ENCODE measurements around the gene SRPRA.
"Not testable (repeated sequence)": the region's sequence is repeated elsewhere in the genome, so short reads cannot be mapped to it uniquely, and the experiment has no call there.

The SRPRA gene

DNA sequence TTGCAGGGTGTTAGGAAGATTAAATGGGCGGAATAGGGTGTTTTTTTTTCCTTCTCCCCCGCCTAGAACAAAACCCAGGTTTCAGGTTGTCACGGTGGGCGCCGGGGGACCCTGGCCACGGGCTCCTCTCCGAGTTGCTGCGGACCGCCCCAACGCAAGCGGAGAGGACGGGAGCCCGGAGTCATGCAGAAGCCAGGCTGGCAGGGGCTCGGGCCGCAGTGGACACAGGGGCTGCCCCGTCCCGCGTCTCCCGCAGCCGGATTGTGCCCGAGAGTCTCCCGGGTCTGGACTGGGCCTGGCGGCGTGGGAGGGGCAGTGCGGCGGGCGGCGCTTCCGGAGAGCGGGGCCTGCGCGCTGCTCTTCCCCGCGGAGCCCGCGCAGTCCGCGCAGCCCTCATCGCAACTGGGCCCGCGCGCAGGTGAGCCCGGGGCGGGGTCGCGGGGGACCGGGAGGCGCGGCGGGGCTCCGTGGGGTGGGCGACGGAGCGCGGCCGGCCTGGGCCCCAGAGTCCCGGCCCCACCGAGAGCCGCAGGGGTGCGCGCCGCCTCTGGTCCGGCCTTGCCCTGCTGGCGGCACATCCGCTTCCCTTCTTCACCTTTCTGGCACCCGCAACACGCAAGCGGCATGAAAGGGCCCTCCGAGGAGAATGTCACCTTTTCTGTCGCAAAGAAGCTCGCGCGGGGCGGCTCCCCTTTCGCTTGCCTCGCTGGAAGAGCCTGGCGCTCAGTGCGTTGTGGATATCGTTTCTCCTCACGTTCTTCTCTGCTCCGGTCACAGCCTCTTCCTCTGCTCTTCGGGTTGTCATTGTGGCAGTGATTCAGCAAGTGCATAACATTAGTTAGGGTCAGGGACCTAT, 14.3 kb upstream of the SRPRA start, which contains the start of gene TIRAP:
TSS of gene TIRAP (plus strand) at position 358 of the 856 bp plus-strand sequence. CDS start 7,802 bp downstream, outside the sequence.
- peak; percentile 25 to 39 for DNase-seq (ENCODE audit: low read depth in 2 of 2)

DNA sequence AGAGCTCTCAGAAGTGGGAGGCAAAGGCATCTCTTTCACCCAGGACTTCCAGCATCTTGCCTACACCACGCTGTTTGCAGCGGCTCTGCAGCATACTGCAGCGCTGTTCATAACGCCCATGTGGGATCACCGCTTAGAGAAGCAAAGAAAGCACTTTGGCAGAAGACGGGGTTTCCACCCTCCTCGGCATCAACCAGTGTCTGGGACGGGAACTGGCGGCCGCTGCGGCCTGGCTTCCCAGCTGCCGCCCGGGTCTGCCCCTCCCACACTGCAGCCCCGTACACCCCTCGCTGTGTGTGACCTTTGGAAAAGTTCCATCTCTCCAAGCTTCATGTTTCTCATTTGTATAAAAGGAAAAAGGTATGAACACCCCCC, 13.7 kb upstream of the SRPRA start:
- peak; percentile 15 to 19 for DNase-seq (ENCODE audit: low read depth in 2 of 2)

DNA sequence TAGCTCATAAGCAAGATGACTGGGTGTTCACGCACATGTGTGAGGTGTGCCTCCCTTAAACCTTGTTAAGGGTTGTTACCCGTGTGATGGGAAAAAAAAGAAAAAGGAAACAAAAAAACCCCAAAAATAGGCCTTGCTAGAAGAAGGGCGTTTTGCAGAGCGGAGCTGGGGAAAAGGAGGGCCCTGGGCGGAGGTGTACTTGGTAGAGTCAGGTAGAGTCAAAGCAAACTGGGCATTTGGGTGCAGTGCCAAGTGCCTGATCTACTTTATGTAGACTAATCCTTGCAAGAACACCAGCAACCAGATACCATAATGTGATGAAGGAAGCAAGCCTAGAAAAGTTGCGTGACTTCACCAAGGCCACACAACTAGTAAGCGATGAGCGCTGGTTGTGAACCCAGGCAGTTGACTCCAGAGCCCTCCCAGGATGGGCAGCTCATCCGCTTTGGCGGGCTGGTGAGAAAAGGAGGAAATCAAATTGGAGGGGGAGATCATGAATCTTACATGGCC, 13.0 kb upstream of the SRPRA start:
- no peak for DNase-seq (ENCODE audit: low read depth in 2 of 2)

DNA sequence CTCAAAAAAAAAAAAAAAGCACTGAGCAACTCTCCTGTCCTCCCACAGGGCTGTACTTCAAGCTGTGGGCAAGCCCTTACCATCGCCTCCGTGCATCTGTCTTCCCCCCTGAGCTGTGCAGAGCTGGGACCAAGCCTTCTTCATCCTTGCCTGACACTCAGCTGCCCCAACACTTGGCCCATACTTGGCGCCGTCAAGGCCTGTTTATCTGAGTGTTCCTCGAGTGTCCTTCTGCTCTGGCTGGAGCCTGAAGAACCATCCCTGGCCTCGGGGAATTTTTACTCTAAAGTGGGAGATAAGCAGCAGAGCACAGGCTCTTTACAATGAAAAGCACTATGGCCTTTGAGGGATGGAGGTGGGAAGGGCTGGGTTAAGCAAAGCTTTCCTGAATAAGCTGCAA, 12.6 kb upstream of the SRPRA start:
- no peak for DNase-seq (ENCODE audit: low read depth in 2 of 2)

DNA sequence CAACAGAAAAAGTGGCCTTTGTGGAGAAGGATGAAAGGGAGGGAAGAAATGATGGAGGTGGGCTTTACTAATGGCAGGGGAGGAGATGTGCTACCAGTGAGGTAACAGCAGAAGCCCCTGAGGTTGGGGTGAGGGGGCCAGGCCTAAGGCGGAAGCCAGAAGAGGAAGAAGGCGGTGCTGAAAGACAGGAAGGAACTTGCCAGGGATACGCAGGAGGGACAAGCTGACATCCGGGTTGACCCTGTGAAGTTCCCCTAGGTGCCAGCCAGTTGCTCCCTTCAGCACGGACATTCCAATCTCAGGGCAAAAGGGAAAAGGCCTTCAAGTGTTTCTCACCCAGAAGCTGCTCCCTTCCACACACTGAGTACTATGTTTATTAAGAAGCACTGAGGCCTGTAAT, 11.9 kb upstream of the SRPRA start:
- DNase-seq (ENCODE audit: low read depth in 2 of 2): no peak

DNA sequence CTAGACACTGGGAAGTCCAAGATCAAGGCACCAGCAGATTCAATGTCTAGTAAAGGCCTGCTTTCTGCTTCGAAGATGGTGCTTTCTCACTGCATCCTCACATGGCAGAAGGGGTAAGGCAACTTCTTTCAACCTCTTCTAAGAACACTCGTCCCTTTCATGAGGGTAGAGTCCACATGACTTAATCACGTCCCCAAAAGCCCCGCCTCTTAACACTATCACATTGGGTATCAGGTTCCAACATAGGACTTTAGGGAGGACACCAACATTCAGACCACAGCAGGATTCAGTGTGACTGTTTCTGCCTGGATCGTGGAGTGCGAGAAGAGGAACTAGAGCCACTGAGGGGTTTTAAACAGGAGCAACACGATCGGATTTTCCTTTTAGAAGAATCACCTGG, 10.5 kb upstream of the SRPRA start:
- no peak for DNase-seq (ENCODE audit: low read depth in 2 of 2)

DNA sequence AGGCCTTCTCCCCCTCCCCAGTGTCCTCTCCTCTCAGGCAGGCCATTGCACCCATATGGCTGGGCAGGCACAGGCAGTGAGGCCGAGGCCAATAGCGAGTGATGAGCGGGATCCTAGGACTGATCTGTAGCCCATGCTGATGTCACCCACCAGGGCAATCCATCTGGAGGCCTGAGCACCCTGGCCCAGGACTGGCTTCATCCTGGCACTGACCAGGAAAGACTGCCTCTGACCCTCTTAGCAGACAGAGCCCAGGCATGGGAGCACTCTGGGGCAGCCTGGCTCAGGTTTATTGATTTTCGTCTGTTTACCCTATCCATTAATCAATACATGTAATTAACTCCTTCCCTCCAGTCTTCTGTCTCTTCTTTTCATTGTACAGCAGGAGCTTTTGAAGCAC, 9.1 kb upstream of the SRPRA start:
- DNase-seq (ENCODE audit: low read depth in 2 of 2): no peak

DNA sequence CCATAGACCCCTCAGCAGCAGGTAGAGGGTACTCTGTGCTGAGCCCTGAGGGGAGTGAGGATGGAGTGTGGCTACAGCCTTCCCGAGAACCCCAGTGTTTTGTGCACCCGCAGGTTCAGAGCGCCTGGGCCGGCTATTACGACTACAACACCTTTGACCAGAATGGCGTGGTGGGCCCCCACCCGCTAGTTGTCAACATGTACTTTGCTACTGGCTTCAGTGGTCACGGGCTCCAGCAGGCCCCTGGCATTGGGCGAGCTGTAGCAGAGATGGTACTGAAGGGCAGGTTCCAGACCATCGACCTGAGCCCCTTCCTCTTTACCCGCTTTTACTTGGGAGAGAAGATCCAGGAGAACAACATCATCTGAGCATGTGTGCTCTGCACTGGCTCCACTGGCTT, 8.6 kb upstream of the SRPRA start:
- no peak for DNase-seq (ENCODE audit: low read depth in 2 of 2)

DNA sequence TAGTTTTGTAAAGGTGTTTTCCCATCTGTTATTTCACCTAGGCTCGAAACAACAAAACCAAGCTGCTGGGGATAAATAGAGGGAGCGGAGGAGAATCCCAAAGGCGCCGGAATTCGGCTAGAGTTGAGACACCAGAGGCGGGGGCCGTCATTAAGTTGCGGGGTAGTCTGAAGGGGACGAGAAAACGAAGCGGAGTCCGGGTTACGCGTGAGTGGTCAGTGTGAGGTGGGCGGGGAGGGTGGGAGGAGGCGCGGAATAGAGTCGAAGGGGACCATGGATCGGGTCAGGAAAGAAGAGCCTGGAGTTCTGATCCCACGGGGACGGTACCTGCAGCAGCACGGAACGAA, 361 bp downstream of the SRPRA start:
- DNase-seq (ENCODE audit: low read depth in 2 of 2): no peak

DNA sequence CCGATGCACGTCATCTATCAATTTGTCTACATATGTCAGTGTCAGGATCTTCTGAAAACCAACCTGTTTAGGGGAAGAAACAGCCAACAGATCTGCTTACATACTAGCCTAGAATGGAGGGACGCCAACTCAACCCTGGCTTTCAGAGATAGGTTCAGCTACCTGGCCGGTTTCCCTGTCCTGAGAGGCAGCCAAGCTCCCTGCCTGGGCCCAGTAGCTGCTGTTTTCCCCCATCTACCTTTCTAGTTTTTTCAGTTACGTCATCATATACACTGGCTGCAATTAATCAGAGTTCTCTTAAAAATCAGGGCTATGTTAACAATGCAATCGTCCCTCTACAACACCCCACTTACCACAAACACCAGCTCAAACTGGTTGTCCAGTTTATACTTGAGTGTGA, 1.0 kb downstream of the SRPRA start:
- DNase-seq (ENCODE audit: low read depth in 2 of 2): no peak

DNA sequence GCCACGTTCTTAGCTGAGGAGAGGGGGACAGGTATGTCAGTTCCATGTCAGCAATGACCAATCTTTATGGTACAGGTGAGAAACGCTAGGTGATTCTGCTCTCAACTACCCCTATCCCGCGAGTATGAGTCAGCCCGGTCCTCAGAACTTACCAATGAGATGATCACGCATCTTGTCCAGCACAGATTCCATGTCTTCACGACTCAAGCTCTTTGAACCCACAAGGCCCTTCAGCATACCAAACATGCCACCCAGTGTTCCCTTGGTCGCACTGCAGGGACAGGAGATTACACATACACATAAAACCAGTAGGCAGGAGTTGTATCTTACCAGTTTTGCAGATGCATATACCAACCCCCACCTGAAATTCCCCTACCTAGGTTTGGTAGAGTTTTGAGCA, 2.9 kb downstream of the SRPRA start:
- no peak for DNase-seq (ENCODE audit: low read depth in 2 of 2)

DNA sequence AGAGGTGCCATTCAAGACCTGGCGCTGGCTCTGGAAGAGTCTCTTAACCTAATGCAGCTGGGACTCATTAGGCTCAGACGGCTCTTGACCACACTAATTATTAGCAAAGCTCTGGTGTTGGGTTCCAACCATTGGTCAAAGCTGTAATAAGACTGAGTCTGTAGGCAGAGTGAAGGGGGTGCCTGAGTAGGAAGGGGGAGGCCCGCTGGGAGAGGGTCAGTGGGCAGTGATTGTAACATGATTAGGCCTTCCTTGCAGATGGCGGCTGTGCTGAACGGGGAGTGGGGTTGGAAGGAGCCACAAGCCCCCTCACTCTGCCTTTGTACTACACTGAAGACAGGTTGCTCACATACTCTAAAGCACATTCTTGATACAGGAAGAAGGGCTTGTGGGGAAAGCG, 5.2 kb downstream of the SRPRA start:
- DNase-seq (ENCODE audit: low read depth in 2 of 2): no peak

DNA sequence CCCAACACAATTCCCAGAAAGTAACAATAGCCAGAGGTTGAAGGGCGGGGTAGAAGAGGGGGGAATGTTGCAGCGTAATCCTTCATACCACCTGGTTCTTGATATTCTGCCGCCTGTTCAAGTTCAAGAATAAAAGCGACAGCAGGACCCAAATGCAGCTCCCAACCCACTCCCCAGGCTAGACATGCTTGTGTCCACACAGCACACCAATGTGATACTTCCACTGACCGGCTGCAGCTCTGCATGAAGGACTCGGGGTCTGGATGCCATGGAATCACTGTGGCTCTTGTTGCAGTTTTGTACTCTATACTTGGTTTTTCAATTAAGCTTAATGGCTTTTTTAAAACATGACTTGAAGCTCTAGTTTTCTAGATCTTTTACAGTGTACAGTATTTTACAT, 6.5 kb downstream of the SRPRA start:
- no peak for DNase-seq (ENCODE audit: low read depth in 2 of 2)

DNA sequence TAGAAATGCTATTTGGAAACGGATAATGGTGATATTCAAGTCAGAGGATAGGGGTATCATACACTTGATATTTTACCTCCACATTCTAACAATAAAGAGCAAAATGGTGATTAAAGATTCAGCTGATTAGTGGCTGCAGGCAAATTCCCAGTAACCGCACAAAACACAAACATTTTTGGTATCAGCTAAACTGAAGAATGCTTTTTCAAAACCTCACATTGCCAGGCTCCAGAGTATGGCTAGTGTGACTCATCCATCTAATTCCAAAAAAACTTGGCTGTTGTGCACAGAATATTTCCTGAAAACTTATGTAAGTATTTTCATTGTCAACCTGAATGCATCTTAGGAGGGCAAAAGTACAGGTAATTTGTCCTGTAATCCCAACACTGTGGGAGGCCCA, 10.9 kb downstream of the SRPRA start:
- no peak for DNase-seq (ENCODE audit: low read depth in 2 of 2)

DNA sequence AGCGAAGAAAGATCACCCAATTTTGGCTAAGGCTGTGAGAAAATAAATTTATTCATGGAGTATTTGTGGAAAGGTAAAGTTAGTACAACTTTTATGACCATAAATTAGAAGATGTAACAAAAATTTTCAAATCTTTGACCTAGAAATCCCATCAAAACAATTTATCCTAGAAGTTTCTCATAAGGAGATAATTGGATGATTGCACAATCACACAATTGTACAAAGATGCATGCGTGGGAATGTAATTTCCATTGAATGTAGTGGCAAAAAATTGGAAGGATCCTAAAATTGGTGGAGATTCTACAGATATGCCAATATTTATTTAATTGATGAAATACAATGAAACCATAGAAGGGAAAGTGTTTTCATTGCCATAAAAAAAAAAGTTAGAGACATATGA, 11.6 kb downstream of the SRPRA start:
- DNase-seq (ENCODE audit: low read depth in 2 of 2): no peak

DNA sequence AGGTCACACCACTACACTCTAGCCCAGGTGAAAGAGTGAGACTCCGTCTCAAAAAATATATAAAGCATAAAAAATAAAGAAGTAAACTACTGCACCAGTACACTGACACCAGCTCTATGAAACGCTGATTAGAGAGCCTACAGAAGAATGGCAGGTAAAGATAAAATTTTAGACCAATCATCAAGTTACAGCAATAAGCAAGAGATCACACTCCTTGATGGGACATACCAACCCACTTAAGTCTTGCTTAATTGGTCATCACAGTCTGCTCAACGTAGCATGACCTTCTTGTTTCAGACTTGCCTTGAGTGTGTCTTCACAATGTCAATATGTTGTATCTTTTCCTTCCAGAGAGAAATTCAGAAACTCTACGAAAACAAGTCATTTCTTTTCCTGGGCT, 12.5 kb downstream of the SRPRA start:
- DNase-seq (ENCODE audit: low read depth in 2 of 2): no peak

DNA sequence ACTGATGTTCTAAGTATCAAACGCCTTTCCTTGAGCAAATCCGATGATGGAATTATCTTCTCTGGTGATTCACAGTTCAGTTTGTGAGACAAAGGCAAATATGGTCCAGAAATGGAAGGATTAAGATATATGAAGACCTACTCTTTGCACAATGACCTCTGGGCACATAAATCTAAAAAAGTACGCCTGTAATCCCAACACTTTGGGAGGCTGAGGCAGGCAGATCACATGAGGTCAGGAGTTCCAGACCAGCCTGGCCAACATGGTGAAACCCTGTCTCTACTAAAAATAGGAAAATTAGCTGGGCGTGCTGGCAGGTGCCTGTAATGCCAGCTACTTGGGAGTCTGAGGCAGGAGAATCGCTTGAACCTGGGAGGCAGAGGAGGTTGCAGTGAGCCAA, 13.2 kb downstream of the SRPRA start:
- not testable (repeated sequence) for DNase-seq (ENCODE audit: low read depth in 2 of 2)

DNA sequence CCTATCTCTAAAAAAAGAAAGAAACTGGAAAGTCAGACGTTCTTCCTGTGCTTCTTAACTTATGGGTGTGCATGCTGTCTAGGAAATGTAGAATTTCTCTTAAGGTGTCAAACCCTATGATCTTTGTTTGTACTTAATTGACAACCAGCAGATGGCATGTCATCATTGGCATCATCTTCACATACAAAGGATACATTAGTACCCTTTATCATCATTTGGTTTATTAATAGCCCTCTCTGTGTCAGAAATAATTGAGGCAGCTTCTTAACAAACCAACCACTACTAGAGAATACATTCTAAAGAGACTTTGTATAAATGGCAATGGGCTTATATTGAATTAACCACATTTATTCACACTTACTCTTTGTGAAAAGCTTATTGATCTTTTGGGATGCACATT, 13.9 kb downstream of the SRPRA start:
- DNase-seq (ENCODE audit: low read depth in 2 of 2): no peak

DNA sequence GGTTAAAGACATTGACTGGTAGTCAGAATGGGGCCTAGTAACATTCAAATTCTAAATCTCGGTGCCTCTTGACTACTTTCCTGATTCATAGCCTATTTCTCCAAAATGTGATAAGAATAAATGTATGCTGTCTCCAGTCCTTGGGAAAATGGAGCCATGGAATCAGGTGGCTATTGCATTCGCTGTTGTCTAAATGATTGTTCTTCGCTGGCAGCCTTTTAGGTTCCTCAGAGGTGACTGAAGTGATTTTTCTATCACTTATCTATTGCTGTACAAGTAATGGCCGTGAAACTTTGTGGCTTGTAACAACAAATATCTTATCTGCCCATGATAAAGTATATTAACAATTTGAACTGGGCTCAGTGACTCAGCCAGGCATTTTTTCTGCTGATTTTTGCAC, 15.4 kb downstream of the SRPRA start:
- DNase-seq (ENCODE audit: low read depth in 2 of 2): no peak

DNA sequence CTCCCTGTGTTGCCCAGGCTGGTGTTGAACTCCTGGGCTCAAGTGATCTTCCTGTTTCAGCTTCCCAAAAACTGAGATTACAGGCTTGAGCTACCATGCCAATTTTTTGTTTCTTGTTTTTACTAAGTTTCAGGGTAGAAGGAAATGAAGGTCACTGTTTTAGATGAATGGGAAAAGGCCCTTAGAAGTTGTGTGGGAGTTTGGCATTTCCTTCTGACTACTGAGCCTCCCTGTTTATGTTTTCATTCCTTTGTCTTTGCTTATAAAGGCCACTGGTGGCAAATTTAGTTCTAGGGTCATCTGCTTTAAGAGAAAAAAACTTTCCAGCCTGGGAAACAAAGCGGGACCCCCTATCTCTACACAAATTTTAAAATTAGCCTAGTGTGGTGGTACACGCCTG, 22.1 kb downstream of the SRPRA start:
- no peak for DNase-seq (ENCODE audit: low read depth in 2 of 2)

DNA sequence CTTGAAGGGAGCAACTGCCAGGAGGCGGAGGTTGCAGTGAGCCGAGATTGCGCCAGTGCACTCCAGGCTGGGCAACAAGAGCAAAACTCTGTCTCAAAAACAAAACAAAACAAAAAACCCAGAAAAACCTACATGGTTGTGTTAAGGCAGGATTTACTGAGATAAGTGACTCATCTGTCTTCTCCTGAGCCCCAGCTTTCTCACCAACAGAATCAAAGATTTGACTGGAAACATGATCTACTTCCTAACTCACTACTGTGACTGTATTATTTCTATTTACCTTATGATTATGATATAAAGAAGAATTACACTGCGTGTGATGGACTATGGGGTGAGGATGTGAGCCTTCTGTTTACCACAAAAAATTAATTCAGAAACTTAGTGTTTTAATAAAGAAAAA, 35.3 kb downstream of the SRPRA start:
- no peak for DNase-seq (ENCODE audit: low read depth in 2 of 2)

DNA sequence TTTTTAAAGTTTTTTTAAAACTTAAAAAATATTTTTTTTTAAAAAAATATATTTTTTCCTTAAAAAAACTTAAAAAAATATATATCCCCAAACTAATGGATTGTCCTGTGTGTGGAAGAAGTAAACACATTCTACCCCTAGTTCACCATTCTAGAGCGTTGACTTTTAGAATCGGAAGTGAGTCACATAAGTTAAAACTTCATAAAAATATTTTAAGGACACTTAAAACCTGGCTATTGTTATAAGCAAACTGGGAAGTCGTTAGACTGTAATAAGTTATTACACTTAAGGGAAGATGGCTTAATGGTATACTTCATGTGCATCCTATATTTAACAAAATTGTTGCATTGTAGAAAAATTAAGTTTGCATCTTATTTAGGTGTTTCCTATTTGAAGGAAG, 36.0 kb downstream of the SRPRA start:
- DNase-seq (ENCODE audit: low read depth in 2 of 2): no peak

DNA sequence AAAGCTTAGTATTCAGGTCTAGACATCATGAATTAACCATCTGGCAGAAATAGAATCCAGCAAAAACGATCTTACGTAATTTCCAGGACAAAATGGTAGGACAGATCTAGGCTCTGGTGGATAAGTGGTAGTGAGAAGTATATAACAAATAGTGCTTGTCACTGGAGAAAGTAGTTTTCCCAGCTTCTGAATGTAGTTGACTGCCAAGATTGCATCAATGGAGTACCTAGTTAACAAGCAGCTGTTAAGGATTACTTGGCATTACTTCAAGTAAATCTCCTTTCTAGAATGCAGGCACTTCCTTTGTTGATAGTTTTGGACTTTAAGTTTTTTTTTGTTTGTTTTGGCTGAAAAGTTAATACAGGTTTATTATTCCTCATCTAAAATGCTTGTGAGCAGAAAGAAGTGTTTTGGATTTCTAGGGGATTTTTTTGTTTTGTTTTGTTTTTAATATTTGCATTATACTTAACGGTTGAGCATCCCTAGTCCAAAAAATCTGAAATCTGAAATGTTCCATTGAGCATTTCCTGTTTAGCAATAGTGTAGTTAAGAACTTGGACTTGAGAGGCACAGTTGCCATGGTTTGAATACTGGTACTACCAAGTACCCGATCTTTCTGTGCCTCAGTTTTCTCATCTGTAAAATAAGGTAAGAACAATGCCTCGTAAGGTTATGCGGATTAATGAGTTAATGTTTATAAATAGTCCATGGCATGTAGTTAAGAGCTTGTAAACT, 36.8 kb downstream of the SRPRA start:
- no peak for DNase-seq (ENCODE audit: low read depth in 2 of 2)
